ENCODE results near the gene LCN9. TPM values are rescaled to one million over a fixed set of nuclear protein-coding genes. Genes with fewer than 3 reads are reported as not detected.

Gene LCN9
- total and polyA plus RNA-seq, 4 donors = not detected

DNA sequence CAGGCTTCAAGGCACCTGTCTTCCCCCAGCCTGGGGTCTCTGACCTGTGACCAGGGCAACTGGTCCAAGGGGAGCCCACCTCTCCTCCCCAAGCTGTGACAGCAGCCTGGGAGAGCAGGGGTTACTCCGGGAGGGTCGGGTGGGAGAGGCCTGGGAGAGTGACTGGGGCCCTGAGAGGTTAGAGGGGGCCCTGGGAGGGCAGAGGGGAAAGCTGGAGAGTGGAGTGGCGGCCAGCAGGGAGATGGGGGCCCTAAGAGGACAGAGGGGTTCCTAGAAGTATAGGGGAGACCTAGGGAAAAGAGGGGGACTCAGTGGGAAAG is 302 bp downstream of the LCN9 start:
- DNase-seq (ENCODE audit: low spot score) = no peak
- Histone ChIP-seq H3K4me1 (ENCODE audit: control insufficient read depth in 4 of 4, insufficient read depth in 4 of 4, low read length in 3 of 4) (no peaks in the 10 kb centered on the region), H3K9me3 (ENCODE audit: control insufficient read depth in 4 of 4, low read length in 3 of 4) (no peaks in the 10 kb centered on the region), H3K36me3 (ENCODE audit: control insufficient read depth in 4 of 4, insufficient read depth in 3 of 4, low read depth in 1 of 4, low read length in 3 of 4) (no peaks in the 10 kb centered on the region), H3K9ac (ENCODE audit: low read depth in 1 of 2, low read length in 2 of 2) (no peak overlapping the region), H3K4me3 (ENCODE audit: low read depth in 1 of 3, low read length in 3 of 3) (no peak overlapping the region), H3K27me3 (ENCODE audit: control insufficient read depth in 4 of 4, insufficient read depth in 4 of 4, low read length in 3 of 4) (no peaks in the 10 kb centered on the region), H3K27ac (ENCODE audit: low read depth in 1 of 2, low read length in 2 of 2) (no peak overlapping the region)
- no peak for TF ChIP-seq TAF1 (conservative IDR thresholded peaks at IDR 0.05)
- TF ChIP-seq GABPA (IDR thresholded peaks at IDR 0.05 in 1 of 2, conservative IDR thresholded peaks at IDR 0.05 in 1 of 2) = no peak
- TF ChIP-seq, protein P1, sequence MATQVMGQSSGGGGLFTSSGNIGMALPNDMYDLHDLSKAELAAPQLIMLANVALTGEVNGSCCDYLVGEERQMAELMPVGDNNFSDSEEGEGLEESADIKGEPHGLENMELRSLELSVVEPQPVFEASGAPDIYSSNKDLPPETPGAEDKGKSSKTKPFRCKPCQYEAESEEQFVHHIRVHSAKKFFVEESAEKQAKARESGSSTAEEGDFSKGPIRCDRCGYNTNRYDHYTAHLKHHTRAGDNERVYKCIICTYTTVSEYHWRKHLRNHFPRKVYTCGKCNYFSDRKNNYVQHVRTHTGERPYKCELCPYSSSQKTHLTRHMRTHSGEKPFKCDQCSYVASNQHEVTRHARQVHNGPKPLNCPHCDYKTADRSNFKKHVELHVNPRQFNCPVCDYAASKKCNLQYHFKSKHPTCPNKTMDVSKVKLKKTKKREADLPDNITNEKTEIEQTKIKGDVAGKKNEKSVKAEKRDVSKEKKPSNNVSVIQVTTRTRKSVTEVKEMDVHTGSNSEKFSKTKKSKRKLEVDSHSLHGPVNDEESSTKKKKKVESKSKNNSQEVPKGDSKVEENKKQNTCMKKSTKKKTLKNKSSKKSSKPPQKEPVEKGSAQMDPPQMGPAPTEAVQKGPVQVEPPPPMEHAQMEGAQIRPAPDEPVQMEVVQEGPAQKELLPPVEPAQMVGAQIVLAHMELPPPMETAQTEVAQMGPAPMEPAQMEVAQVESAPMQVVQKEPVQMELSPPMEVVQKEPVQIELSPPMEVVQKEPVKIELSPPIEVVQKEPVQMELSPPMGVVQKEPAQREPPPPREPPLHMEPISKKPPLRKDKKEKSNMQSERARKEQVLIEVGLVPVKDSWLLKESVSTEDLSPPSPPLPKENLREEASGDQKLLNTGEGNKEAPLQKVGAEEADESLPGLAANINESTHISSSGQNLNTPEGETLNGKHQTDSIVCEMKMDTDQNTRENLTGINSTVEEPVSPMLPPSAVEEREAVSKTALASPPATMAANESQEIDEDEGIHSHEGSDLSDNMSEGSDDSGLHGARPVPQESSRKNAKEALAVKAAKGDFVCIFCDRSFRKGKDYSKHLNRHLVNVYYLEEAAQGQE (IDR thresholded peaks at IDR 0.05) = no peak
- TF ChIP-seq EGR1 (IDR thresholded peaks at IDR 0.05; ENCODE audit: low read depth in 2 of 2) = no peak
- TF ChIP-seq MAX (IDR thresholded peaks at IDR 0.05) = no peak
- TF ChIP-seq ATF3 (IDR thresholded peaks at IDR 0.05) = no peak
- TF ChIP-seq RAD21 (IDR thresholded peaks at IDR 0.05) = no peak
- TF ChIP-seq, protein P2, sequence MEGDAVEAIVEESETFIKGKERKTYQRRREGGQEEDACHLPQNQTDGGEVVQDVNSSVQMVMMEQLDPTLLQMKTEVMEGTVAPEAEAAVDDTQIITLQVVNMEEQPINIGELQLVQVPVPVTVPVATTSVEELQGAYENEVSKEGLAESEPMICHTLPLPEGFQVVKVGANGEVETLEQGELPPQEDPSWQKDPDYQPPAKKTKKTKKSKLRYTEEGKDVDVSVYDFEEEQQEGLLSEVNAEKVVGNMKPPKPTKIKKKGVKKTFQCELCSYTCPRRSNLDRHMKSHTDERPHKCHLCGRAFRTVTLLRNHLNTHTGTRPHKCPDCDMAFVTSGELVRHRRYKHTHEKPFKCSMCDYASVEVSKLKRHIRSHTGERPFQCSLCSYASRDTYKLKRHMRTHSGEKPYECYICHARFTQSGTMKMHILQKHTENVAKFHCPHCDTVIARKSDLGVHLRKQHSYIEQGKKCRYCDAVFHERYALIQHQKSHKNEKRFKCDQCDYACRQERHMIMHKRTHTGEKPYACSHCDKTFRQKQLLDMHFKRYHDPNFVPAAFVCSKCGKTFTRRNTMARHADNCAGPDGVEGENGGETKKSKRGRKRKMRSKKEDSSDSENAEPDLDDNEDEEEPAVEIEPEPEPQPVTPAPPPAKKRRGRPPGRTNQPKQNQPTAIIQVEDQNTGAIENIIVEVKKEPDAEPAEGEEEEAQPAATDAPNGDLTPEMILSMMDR (IDR thresholded peaks at IDR 0.05; ENCODE audit: low read depth, low read length, missing input control) = no peak
- TF ChIP-seq HNF4G (IDR thresholded peaks at IDR 0.05) = no peak
- TF ChIP-seq SP1 (IDR thresholded peaks at IDR 0.05) = no peak
- TF ChIP-seq NR2F2 (IDR thresholded peaks at IDR 0.05) = no peak
- no peak for TF ChIP-seq JUND (IDR thresholded peaks at IDR 0.05)
- no peak for TF ChIP-seq ZBTB33 (IDR thresholded peaks at IDR 0.05)
- 58% methylated on average over 3 of the region's 3 CpGs for WGBS

- no peak overlapping the region for H3K27ac ChIP-seq (ENCODE audit: low read depth in 1 of 2, low read length in 2 of 2)
- H3K9ac ChIP-seq (ENCODE audit: low read depth in 1 of 2, low read length in 2 of 2) = no peak overlapping the region
- TF ChIP-seq EGR1 (IDR thresholded peaks at IDR 0.05; ENCODE audit: low read depth in 2 of 2) (no peak), SP1 (IDR thresholded peaks at IDR 0.05) (no peak), FOXA1 (IDR thresholded peaks at IDR 0.05) (no peak), HNF4A (conservative IDR thresholded peaks at IDR 0.05) (no peak), HNF4G (IDR thresholded peaks at IDR 0.05) (no peak), TAF1 (conservative IDR thresholded peaks at IDR 0.05) (no peak)
- H3K4me1 ChIP-seq (ENCODE audit: control insufficient read depth in 4 of 4, insufficient read depth in 4 of 4, low read length in 3 of 4) = no peaks in the 10 kb centered on the region
- no peaks in the 10 kb centered on the region for H3K27me3 ChIP-seq (ENCODE audit: control insufficient read depth in 4 of 4, insufficient read depth in 4 of 4, low read length in 3 of 4)
- no peak overlapping the region for H3K4me3 ChIP-seq (ENCODE audit: low read depth in 1 of 3, low read length in 3 of 3)
- no peaks in the 10 kb centered on the region for H3K9me3 ChIP-seq (ENCODE audit: control insufficient read depth in 4 of 4, low read length in 3 of 4)
- H3K36me3 ChIP-seq (ENCODE audit: control insufficient read depth in 4 of 4, insufficient read depth in 3 of 4, low read depth in 1 of 4, low read length in 3 of 4) = no peaks in the 10 kb centered on the region
- DNase-seq (ENCODE audit: low spot score) = no peak
- WGBS = 80% methylated on average over 12 of the region's 12 CpGs
Measured at GRCh38 chr9:135663857-135664256, 748 bp downstream of the LCN9 start.

Data from liver (tissue), 9 donors.